HG02588 (cell line): ENCODE results near the gene TCAP.

Experiments used
- ATAC-seq: cut with Tn5 transposase; IDR thresholded peaks from one replicate; pipeline ENCODE4 v1.9.1; 2021; ENCODE audit warnings: mild to moderate bottlenecking, moderate library complexity; ENCODE audit not compliant: unreplicated experiment

TCAP gene

DNA sequence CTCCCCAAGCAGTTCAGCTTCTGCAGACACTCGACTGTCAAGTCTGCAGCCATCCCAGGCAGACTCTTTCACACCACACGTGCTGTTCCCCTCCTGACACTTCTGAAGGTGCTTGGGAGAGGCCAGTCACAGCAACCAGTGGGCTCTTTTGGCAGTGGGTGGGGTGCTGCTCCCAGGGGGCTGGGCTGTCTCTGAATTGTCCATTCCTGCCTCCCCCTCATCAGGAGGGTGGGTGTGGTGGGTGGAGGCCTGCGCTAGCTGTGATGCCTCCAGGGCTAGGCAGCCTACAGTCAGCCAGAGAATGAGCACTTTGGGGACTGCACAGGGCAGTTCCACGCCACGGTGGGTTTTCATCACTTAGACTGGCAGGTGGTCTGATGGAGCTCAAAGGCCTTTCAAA is 17.9 kb upstream of the TCAP start:
- ATAC-seq, result no peak

DNA sequence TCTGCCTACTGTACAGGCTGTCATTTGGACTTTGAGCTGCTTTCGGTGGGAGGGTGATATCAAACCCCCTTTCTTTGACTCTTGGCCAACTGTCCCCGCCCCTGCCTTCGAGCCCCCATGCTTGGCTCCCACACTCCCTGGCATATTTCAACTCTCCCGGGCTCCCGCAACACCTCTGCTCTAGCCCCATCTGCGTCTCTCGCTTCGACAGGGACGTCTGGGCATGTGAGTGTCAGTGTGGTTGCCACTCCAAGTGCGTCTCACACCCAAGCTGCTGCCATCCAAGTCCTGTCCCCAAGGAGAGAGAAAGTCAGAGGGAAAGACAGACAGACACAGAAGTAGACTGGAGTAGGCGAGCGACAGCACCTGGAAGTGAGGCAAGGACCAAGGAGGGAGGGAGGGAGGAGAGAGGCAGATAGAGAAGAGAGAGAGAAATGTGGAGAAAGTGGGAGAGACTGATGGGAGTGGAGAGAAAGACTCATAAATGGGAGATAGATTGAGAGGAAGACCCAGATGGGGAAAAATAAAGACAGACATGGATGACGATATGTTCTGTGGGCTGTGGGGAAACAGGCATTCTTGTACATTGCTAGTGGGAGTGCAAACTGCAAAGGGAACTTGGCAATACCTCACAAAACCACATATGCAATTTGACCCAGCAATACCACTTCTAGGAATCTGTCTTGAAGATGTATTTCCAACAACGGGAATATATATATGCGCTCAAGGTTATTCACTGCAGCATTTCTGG is 16.4 kb upstream of the TCAP start:
- no peak for ATAC-seq

DNA sequence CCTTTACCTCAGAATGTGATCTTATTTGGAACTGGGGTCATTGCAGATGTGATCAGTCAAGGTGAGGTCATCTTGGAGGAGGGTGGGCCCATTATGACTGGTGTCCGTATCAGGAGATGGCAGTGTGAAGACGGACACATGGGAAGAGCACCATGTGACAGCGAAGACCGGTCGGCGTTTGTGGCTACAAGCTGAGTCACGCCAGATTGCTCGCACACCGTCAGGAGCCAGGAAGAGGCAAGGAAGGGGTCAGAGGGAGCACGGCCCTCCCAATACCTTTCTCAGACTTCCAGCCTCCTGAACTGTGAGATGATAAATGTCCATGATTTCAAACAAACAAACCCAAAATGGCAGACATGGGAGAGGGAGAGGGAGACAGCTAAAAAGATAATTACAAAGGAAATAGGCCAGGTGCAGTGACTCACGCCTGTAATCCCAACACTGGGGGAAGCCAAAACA is 15.0 kb upstream of the TCAP start:
- ATAC-seq, result no peak

DNA sequence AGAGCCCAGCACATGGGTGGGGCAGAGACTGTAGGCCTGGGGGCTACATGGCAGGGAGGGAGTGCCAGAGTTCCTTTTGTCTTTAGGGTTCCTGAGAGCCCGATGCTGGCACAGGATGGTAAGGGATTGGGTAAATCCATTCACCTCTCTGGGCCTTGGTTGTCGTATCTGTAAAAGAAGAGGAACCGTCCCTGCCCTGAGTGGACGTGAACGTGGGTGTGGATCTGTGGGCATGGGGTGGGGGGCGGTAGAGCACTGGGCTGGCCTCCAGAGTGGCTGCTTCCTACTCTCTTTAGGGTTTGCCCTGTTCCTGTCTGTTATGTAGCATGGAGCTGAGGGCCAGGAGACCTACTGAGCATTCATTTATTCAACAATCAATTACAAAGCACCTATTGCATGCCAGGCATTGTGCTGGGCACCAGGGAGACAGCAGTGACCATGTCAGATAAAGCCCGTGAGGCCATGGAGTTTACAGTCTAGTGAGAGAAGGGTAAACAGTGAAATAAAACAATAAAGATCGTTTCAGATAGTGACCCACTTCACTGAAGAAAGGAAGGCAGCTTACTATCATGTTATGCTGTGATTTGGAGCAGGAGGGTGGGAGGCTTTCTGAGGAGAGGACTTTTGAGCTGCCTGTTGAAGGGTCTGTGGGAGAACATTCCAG is 13.1 kb upstream of the TCAP start:
- no peak for ATAC-seq

DNA sequence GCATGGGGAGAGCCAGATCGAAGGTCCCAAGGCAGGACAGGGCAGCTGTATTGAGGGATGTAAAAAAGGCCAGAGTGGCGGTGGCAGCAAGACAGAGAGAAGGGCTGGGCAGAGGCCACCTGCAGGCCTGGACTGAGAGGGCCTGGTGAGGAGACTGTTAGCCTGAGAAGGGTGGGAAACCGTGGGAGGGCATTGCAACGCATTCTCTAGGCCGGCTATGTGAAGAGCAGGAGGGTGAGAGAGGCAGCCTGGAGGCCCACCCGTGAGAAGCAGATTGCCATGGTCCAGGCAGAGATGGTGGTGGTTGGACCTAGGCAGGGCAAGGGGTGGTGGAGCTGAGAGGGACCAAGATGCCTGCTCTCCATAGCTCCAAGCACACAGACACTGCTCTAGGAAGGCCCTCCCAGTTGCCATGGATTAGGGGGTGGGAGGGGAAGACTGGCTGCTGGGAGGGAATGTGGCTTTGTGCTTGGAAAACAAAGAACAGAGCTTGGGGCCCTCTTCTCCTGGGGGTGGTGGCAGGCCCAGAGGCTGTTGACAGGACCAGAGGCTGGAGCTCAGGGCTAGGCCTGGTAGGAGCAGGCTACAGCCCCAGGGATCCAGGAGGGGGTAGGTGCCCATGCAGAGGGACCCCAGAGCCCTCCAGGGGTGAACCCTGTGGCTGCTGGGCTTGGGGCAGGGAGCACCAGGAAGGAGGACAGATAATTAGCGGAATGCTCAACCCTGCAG is 12.4 kb upstream of the TCAP start:
- ATAC-seq, result no peak

DNA sequence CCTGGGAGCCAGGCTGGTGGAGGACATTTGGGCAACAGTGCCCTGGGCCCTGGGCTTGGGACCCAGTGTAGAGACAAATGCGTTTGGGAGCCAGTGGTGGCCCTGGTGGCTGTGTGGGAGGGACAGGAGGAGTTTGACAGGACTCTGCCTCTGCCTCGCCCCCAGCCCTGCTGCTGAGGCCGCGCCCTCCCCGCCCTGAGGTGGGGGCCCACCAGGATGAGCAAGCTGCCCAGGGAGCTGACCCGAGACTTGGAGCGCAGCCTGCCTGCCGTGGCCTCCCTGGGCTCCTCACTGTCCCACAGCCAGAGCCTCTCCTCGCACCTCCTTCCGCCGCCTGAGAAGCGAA is 11.9 kb upstream of the TCAP start:
- no peak for ATAC-seq

DNA sequence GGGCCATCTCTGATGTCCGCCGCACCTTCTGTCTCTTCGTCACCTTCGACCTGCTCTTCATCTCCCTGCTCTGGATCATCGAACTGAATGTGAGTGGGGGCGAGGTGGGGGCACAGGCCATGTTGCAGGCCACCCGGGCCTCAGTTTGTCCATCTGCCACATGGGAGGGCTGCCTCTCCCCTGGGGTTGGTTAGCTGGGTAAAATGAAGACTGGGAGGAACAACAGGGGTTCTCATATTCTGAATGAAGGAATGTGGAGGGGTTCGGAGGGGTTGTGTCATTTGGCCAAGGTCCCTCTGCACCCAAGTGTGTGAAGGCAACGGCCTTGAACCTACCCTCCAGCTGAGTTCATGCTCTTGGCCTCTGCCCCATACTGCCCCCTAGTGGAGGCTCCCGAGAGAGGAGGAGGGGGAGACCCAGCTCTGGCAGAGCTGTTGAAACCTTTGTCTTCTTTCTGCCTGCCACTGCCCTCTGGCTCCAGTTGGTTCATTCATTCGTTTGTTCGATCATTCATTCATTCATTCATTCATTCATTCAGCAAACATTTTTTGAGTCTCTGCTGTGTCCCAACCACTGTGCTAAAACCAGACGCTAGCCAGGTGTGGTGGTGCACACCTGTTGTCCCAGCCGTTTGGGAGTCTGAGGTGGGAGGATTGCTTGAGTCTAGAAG is 11.4 kb upstream of the TCAP start:
- ATAC-seq, result no peak

DNA sequence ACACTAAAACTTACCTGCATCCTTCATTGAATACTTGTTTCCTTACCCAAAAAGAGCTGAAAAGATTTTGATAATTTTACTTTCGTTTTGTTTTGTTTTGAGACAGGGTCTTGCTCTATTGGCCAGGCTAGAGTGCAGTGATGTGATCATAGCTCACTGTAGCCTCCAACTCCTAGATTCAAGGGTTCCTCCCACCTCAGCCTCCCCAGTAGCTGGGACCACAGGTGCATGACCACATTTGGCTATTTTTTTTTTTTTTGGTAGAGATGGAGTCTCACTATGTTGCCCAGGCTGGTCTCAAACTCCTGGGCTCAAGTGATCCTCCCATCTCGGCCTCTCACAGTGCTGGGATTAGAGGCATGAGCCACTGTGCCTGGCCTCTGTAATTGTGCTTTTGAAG is 10.0 kb upstream of the TCAP start:
- ATAC-seq, result no peak

DNA sequence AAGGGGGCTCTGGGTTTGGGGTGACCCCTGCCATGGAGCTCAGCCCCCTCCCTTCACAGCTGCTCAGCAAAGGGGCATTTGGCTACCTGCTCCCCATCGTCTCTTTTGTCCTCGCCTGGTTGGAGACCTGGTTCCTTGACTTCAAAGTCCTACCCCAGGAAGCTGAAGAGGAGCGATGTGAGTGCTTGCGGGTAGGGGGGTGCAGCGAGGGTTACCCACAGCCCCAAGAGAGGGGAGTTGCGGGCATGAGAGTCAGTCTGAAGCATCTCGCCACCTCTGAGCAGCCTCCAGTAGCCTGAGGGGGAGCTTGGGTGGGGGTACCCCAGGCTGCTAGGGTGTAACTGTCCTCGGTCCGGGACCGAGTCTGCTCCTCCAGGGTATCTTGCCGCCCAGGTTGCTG is 6.8 kb upstream of the TCAP start:
- no peak for ATAC-seq

DNA sequence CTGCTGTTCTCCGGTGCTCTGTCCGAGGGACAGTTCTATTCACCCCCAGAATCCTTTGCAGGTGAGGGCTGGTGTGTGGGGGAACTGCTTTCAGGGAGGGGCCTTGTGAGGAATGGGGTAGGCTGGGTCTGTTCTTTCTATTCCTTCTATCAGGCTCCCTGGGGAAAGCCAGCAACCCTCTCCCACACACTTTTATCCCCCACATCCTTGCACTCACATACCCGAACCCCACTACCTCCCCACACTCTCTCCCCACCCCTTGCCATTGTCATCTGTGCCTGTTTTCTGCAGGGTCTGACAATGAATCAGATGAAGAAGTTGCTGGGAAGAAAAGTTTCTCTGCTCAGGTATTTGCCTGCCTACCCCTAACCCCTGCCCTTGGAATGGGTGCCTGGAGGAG is 6.4 kb upstream of the TCAP start:
- ATAC-seq, result no peak

DNA sequence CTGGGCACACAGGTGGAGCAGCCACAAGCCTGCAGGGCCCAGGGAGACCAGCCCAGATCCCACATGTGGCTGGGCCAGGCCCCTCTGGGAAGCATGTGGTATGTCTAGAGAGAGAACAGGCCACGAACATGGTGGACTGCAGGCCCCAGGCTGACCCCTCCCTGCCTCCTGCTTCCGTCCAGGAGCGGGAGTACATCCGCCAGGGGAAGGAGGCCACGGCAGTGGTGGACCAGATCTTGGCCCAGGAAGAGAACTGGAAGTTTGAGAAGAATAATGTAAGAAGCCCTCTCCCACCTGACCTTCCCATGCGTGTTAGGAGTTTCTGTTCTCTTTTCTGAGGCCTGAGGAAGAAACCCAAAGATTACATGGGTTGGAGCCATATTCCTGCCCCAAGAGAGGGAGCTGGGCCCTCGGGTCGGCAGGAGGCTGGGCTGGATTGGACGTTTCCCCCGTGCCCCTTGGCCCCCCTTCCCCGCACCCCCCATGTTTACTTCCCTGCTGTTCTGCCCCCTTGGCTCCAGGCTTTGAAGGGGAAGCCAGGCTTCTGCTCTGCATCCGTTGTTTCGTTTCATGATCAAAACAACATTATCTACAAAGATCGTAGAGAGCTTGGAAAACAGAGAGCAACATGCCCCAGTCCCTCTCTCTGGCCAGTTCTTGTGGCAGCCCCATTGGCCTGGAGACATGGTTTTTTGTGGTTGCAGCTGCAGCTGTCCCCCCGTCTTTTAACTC is 5.7 kb upstream of the TCAP start:
- no peak for ATAC-seq

DNA sequence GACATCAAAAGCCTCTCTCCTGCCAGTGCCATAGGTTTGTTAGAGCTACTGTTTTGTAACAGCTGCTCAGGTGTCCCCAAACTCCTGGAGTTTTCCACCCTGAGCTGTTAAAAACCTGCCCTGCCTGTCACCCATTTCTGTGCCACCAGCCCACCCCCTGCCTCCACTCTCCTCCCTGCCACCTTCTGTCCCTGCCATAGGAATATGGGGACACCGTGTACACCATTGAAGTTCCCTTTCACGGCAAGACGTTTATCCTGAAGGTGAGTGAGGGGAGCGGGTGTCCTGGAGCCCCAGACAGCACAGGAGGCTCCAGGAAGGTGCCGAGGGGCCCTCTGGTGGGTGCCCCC is 5.2 kb upstream of the TCAP start:
- no peak for ATAC-seq

DNA sequence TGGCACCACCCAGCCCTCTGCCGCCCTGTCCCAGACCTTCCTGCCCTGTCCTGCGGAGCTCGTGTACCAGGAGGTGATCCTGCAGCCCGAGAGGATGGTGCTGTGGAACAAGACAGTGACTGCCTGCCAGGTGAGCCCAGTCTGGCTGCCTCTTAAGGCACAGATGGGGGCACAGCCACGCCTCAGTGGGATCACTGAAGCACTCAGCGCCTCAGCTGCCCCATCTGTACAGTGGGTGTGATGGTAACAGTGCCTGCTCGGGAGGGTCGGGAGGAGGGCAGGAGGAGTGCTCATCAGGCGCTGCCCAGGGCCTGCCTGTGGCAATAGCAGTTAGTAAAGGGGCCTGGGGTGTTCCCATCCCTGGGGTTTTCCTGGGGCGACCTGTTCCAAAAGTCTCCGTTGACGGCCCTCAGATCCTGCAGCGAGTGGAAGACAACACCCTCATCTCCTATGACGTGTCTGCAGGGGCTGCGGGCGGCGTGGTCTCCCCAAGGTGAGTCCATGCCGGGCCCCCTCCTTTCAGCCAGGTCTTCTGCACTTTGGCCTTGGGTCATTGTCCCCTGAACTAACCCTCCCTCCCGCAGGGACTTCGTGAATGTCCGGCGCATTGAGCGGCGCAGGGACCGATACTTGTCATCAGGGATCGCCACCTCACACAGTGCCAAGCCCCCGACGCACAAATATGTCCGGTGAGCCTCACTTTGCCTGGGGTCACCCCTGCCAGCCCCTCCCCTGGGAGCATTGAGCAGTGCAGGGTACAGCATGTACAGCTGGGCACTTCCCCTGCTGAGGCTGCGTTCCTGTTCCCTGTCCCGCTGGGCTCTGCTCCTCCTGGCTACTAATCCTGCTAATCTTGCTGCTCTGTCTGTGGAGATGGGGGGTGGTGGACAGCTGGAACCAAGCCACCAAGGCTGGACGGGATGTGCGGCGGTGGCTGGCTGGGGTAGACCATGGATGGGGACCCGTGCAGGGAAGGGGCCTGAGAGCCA is 4.5 kb upstream of the TCAP start:
- ATAC-seq, result no peak

DNA sequence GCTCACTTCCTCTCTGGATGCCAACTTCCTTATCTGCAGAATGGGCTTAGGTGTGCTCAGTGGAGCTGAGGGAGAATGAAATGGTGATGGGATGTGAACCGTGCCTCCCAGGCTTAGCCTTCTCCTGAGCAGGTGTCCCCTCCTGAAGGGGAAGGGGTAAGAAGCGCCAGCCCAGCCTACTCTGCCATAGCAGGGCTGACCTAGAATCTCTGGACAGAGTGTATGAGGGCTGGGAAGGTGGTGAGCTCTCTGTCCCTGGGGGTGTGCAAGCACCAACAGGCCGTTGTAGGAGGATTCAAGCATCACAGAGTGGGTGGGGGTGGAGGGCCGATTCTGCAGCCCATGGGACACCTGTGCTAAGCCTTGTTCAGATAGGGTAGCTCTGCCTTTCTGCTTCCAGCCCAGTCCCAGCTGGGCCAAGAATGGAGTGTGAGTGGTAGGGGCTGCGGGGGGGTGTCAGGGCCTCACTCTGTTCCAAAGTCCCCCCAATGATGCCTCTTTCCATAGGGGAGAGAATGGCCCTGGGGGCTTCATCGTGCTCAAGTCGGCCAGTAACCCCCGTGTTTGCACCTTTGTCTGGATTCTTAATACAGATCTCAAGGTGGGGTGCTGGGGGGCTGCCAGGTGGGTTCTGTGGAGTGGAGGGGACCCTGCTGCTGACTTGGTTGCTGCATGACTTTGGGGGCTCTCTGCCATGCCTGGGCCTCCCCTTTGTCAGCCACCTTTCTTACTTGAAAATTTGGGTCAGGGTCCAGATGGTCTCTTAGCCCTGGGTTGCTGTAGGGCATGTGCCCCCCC is 3.2 kb upstream of the TCAP start:
- ATAC-seq, result no peak

DNA sequence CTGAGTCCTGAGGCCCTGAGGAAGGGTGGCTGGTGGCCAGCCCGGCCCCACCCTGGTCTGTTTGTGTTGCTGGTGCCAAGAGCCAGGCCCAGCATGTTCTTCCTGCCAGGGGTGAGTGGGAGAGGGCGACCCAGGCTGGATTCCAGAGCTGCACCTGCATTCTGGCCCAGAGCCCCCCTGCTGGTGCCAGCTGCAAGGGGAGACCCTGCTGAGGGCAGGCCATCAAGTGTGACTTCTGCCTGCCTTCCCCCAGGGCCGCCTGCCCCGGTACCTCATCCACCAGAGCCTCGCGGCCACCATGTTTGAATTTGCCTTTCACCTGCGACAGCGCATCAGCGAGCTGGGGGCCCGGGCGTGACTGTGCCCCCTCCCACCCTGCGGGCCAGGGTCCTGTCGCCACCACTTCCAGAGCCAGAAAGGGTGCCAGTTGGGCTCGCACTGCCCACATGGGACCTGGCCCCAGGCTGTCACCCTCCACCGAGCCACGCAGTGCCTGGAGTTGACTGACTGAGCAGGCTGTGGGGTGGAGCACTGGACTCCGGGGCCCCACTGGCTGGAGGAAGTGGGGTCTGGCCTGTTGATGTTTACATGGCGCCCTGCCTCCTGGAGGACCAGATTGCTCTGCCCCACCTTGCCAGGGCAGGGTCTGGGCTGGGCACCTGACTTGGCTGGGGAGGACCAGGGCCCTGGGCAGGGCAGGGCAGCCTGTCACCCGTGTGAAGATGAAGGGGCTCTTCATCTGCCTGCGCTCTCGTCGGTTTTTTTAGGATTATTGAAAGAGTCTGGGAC is 2.4 kb upstream of the TCAP start:
- no peak for ATAC-seq

DNA sequence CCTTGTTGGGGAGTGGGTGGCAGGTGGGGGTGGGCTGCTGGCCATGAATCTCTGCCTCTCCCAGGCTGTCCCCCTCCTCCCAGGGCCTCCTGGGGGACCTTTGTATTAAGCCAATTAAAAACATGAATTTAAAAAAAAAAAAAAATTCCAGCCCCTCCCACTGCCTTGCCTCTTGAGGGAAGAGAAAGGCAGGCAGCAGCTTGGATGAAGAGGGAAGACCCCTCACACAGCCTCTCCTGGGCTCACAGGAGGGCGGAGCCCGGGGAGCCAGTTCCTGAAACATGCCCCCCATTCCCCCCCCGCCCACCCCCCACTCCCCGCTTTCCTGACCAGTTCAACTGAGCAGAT is 1.8 kb upstream of the TCAP start:
- no peak for ATAC-seq

DNA sequence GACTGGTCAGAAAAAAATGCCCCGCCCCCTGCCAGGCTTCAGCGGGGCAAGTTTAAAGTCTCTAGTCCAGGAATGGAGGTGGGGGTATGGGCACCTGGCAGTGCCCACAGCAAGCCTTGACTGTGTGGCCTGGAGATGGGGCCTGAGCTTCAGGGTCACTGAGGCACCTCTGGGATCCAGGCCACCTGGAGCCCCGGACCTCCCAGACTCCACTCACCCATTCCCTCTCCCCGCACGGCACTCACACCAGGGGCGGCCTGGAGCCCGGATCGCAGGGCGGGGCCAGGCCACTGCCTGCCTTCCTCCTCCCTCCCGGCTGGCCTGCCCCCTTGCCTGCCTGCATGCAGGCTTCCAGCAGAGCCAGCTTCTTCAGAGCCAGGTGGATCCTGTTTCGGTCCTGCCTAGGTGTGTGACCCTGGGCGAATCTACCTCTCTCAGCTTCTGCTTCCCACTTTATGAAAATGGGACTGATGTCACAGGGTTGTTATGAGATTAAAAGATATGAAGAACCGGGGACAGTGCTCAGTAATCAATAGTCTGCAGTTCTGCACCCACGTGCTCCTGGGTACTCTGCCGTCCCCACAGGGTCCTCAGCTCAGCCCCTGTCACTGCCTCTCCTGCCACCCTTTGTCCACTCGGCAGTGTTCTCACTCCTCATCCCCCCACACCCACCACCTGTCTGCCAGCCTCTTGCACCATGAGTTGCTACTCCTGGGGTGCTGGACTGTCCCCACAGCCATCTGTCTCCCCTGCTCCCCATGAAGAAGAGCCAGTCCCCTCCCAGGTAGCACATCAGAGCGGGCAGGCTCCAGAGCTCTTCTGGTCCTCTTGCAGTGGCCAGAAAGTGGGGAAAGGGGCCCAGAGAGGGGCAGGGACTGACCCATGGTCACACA is 1.2 kb upstream of the TCAP start:
- no peak for ATAC-seq
